ENCODE data around the gene EEF1B2.

- TF ChIP-seq CREB1 (IDR thresholded peaks at IDR 0.05; ENCODE audit: low read depth), result no peak
- no peak for TF ChIP-seq FOXM1 (IDR thresholded peaks at IDR 0.05; ENCODE audit: borderline replicate concordance, low read depth)
- no peak for TF ChIP-seq REST (IDR thresholded peaks at IDR 0.05; ENCODE audit: low read depth)
- TF ChIP-seq RAD21 (IDR thresholded peaks at IDR 0.05; ENCODE audit: low read depth), result no peak
- TF ChIP-seq MAX (IDR thresholded peaks at IDR 0.05), result no peak
- TF ChIP-seq TAF1 (IDR thresholded peaks at IDR 0.05; ENCODE audit: low read depth), result no peak
- no peak for TF ChIP-seq TEAD4 (IDR thresholded peaks at IDR 0.05)
- no peak for TF ChIP-seq EP300 (IDR thresholded peaks at IDR 0.05; ENCODE audit: borderline replicate concordance)
- no peak for TF ChIP-seq YY1 (IDR thresholded peaks at IDR 0.05; ENCODE audit: low read depth)
- TF ChIP-seq TCF12 (IDR thresholded peaks at IDR 0.05; ENCODE audit: low read depth), result no peak
- TF ChIP-seq NFIC (IDR thresholded peaks at IDR 0.05), result no peak
- no peak for TF ChIP-seq CEBPB (IDR thresholded peaks at IDR 0.05)
Observed at GRCh38 chr2:206144383-206144782, 15.3 kb upstream of the EEF1B2 start.
